GM18951 (cell line): ENCODE measurements around the gene GSTO2.

Source experiments
- POLR2A ChIP-seq: IDR thresholded peaks from 4 replicates; pipeline ENCODE4 v1.6.1; 2011; ENCODE audit warnings: mild to moderate bottlenecking; ENCODE audit not compliant: insufficient read length, insufficient read depth; ENCODE audit errors: extremely low read depth
- in situ Hi-C: fragments of 300-500 bp; cut with MboI; formaldehyde crosslinking; loops from one replicate; pipeline ENCODE4 v1.12.0; 2022; ENCODE audit warnings: low sequenced_read_pairs, mixed read lengths, inconsistent platforms; ENCODE audit not compliant: unreplicated experiment

Gene GSTO2

GRCh38 chr10:104324221-104324686 is 55.3 kb downstream of the GSTO2 start:
- in situ Hi-C loops = no loop called here

DNA sequence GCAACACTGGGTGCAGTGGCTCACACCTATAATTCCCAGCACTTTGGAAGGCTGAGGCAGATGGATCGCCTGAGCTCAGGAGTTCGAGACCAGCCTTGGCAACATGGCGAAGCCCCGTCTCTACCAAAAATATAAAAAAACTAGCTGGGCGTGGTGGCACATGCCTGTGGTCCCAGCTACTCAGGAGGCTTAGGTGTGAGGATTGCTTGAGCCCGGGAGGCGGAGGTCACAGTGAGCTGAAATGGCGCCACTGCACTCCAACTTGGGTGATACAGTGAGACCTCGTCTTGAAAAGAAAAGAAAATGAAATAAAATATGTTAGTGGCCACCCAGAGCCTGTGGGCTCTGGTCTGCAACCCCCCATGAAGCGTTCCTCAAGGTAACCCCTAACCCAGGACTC is 55.9 kb downstream of the GSTO2 start:
- TF ChIP-seq POLR2A = no peak
- in situ Hi-C loops = no loop called here

More at GRCh38 chr10:104324221-104324686, 55.3 kb downstream of the GSTO2 start:
- no peak for TF ChIP-seq POLR2A

GRCh38 chr10:104325436-104326435 is 56.8 kb downstream of the GSTO2 start:
- TF ChIP-seq POLR2A = no peak
- in situ Hi-C loops = no loop called here

DNA sequence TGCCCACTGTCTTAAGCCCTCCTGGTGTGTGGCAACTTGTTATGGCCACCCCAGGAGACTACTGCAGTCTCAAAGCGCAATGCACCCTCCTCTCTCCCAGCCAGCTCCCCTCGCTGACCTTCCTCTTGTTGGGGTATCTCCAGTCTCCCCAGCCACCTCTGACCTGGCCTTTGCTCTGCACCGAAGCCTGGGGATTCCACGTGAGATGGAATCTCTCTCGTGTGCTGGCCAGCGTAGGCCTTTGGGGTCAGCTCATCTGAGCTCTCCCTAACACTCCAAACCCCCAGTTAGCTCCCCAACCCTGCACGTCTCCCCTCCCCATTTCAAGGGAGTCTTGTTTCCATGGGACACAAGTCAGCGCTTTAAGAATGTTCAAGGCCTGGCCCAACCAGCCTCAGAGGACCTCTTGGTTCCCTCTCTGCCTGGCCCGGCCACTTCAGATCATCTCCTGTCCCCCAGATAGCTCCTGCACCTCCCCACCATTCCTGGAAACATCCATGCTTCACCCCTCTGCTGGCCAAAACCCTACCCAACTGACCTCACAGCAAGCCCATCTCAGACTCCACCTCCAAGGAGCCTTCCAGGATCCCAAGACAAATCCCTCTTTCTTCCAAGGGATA is 58.1 kb downstream of the GSTO2 start:
- no peak for TF ChIP-seq POLR2A
- in situ Hi-C loops = no loop called here

GRCh38 chr10:104327745-104328645 is 59.0 kb downstream of the GSTO2 start:
- no peak for TF ChIP-seq POLR2A
- in situ Hi-C loops = no loop called here

DNA sequence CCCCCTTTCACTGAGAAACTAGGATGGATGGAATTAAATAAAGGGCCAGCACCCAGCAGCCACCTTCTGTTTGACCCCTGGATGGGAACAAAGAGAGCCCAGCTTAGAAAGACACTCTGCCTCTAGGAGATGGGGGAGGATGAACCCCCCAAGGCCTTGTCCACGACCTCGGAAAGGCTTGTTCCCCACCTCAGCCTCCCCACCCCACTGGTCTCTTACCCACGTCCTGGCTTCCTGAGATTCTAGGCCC is 59.6 kb downstream of the GSTO2 start:
- no peak for TF ChIP-seq POLR2A
- in situ Hi-C loops = no loop called here

DNA sequence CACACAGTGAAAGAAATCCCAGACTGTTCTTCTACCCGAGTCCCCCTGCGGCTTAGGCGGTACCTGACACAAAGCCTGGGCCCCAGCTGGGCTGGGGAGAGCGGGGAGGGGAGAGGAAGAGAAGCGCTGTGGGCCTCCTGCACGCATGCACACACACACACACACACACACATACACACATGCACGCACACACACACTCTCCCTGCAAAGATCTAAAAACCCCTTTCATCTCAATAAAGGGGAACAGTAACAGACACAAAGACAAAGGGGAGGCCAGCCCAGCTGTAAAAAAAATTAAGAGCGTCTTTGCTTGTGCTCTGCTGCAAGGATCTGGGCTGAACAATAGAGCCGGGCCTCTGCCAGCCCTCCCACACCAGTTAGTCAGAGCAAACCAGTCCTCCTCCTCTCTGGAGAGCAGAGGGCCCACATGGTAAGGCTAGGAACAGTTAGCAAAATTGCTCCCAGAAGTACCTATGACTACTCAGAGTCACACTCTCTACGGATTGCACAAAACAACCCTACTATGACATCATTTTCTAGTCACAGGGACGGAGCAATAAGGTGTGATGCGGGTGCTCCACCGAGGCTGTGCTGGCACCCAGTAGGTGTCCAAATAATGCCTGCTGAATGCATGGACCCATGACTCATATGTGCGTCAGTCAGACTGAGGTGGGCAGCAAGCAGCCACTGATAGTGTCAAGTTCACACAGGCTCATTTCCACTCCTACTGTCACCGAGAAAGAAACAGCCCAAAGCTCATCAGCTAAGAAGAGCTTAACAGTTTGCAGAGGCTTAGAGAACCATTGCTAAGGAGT is 60.1 kb downstream of the GSTO2 start:
- in situ Hi-C loops = no loop called here
- no peak for TF ChIP-seq POLR2A

- TF ChIP-seq POLR2A = no peak
- in situ Hi-C loops = no loop called here
Observed at GRCh38 chr10:104329735-104330134, 60.8 kb downstream of the GSTO2 start.

GRCh38 chr10:104330168-104331110 is 61.5 kb downstream of the GSTO2 start:
- TF ChIP-seq POLR2A = no peak
- in situ Hi-C loops = no loop called here

GRCh38 chr10:104331208-104331838 is 62.3 kb downstream of the GSTO2 start:
- in situ Hi-C loops = no loop called here
- TF ChIP-seq POLR2A = no peak
